ENCODE results near the gene S100A1.
A peak's percentile ranks its signal among the peaks of the same experiment; 100 is the strongest.
"Not testable (repeated sequence)": the region's sequence is repeated elsewhere in the genome, so short reads cannot be mapped to it uniquely, and the experiment has no call there.

Gene S100A1

GRCh38 chr1:153630384-153630783 lies 2.1 kb downstream of the S100A1 start:
- no peak for DNase-seq (ENCODE audit: low read depth, low spot score)

- no peak for DNase-seq (ENCODE audit: low read depth, low spot score)
These were observed 3.1 kb downstream of the S100A1 start for GRCh38 chr1:153631047-153632022.

GRCh38 chr1:153633161-153633753 lies 5.0 kb downstream of the S100A1 start:
- no peak for DNase-seq (ENCODE audit: low read depth, low spot score)

GRCh38 chr1:153633754-153634665 lies 5.8 kb downstream of the S100A1 start, which contains the start of gene CHTOP:
Gene CHTOP, plus strand, starts transcription at chr1:153634066. Its CDS starts 2,523 bp downstream, at chr1:153636589.
- DNase-seq (ENCODE audit: low read depth, low spot score), result peak; percentile 97

GRCh38 chr1:153635872-153636271 lies 7.6 kb downstream of the S100A1 start:
- DNase-seq (ENCODE audit: low read depth, low spot score), result no peak

- no peak for DNase-seq (ENCODE audit: low read depth, low spot score)
These were observed 8.1 kb downstream of the S100A1 start for GRCh38 chr1:153636312-153636711.

GRCh38 chr1:153638261-153638660 lies 10.0 kb downstream of the S100A1 start:
- no peak for DNase-seq (ENCODE audit: low read depth, low spot score)

GRCh38 chr1:153639280-153639679 lies 11.0 kb downstream of the S100A1 start:
- no peak for DNase-seq (ENCODE audit: low read depth, low spot score)

GRCh38 chr1:153640213-153640612 lies 12.0 kb downstream of the S100A1 start:
- not testable (repeated sequence) for DNase-seq (ENCODE audit: low read depth, low spot score)

GRCh38 chr1:153640861-153641260 lies 12.6 kb downstream of the S100A1 start:
- DNase-seq (ENCODE audit: low read depth, low spot score), result no peak

- DNase-seq (ENCODE audit: low read depth, low spot score), result no peak
These were observed 13.9 kb downstream of the S100A1 start for GRCh38 chr1:153642161-153642560.

GRCh38 chr1:153643100-153643499 lies 14.9 kb downstream of the S100A1 start:
- DNase-seq (ENCODE audit: low read depth, low spot score), result no peak

- no peak for DNase-seq (ENCODE audit: low read depth, low spot score)
These were observed 15.6 kb downstream of the S100A1 start for GRCh38 chr1:153643816-153644215.

- DNase-seq (ENCODE audit: low read depth, low spot score), result no peak
These were observed 18.6 kb downstream of the S100A1 start for GRCh38 chr1:153646672-153647345.

GRCh38 chr1:153647346-153647714 lies 19.1 kb downstream of the S100A1 start:
- DNase-seq (ENCODE audit: low read depth, low spot score), result no peak

GRCh38 chr1:153648000-153648643 lies 19.9 kb downstream of the S100A1 start:
- DNase-seq (ENCODE audit: low read depth, low spot score), result no peak

GRCh38 chr1:153649137-153649862 lies 21.1 kb downstream of the S100A1 start:
- no peak for DNase-seq (ENCODE audit: low read depth, low spot score)

- DNase-seq (ENCODE audit: low read depth, low spot score), result no peak
These were observed 21.6 kb downstream of the S100A1 start for GRCh38 chr1:153649863-153650235.

GRCh38 chr1:153651771-153652170 lies 23.5 kb downstream of the S100A1 start:
- DNase-seq (ENCODE audit: low read depth, low spot score), result no peak

Measured in smooth muscle cell of the brain vasculature (primary cell).